Mesendoderm (in vitro differentiated cells): ENCODE data around the gene RAB44.

Source experiments
- DNase-seq: peaks from one replicate; pipeline ENCODE4 v3.0.0; 2013
- H2AK5ac ChIP-seq: 2 replicates; pipeline ENCODE4 v1.6.1; 2013; ENCODE audit warnings: low read length, inconsistent platforms
- H2BK120ac ChIP-seq: 2 replicates; pipeline ENCODE4 v1.6.1; 2013; ENCODE audit warnings: low read depth, mild to moderate bottlenecking, low read length, moderate library complexity, mixed read lengths
- H2BK15ac ChIP-seq: replicated peaks from 2 replicates; pipeline ENCODE4 v1.6.1; 2013; ENCODE audit warnings: low read depth, mild to moderate bottlenecking, moderate library complexity
- H2BK5ac ChIP-seq: 2 replicates; pipeline ENCODE4 v1.6.1; 2013; ENCODE audit warnings: low read length, inconsistent platforms
- H3K18ac ChIP-seq: 2 replicates; pipeline ENCODE4 v1.6.1; 2013; ENCODE audit warnings: mild to moderate bottlenecking, low read length, mixed read lengths
- H3K23ac ChIP-seq: one replicate; pipeline ENCODE4 v1.6.1; 2013; ENCODE audit warnings: low read length
- H3K27ac ChIP-seq: 2 replicates; pipeline ENCODE4 v1.5.1; 2013; ENCODE audit warnings: low read depth, mild to moderate bottlenecking, inconsistent platforms, low read length, moderate library complexity
- H3K27me3 ChIP-seq: 2 replicates; pipeline ENCODE4 v1.6.1; 2013; ENCODE audit warnings: low read length, control low read depth, mild to moderate bottlenecking, inconsistent platforms; ENCODE audit not compliant: insufficient read depth, poor library complexity
- H3K36me3 ChIP-seq: 2 replicates; pipeline ENCODE4 v1.6.1; 2013; ENCODE audit warnings: low read length, inconsistent platforms; ENCODE audit not compliant: control insufficient read depth, insufficient read depth
- H3K4ac ChIP-seq: one replicate; pipeline ENCODE4 v1.6.1; 2013; ENCODE audit warnings: low read depth, mild to moderate bottlenecking, low read length, moderate library complexity
- H3K4me1 ChIP-seq: 2 replicates; pipeline ENCODE4 v1.6.1; 2013; ENCODE audit warnings: low read depth, low read length, inconsistent platforms; ENCODE audit not compliant: control insufficient read depth
- H3K4me2 ChIP-seq: 2 replicates; pipeline ENCODE4 v1.6.1; 2013; ENCODE audit warnings: low read length
- H3K4me3 ChIP-seq: 2 replicates; pipeline ENCODE4 v1.5.1; 2013; ENCODE audit warnings: mild to moderate bottlenecking, low read length
- H3K56ac ChIP-seq: one replicate; pipeline ENCODE4 v1.6.1; 2013; ENCODE audit warnings: low read length
- H3K79me1 ChIP-seq: 2 replicates; pipeline ENCODE4 v1.6.1; 2013; ENCODE audit warnings: low read length, inconsistent platforms
- H3K79me2 ChIP-seq: 2 replicates; pipeline ENCODE4 v1.6.1; 2013; ENCODE audit warnings: mild to moderate bottlenecking, low read length; ENCODE audit not compliant: control insufficient read depth, insufficient read depth
- H3K9ac ChIP-seq: 2 replicates; pipeline ENCODE4 v1.6.1; 2013; ENCODE audit warnings: low read length, inconsistent platforms
- H4K5ac ChIP-seq: one replicate; pipeline ENCODE4 v1.6.1; 2013; ENCODE audit warnings: low read length
- H4K8ac ChIP-seq: one replicate; pipeline ENCODE4 v1.6.1; 2013; ENCODE audit warnings: low read depth, mild to moderate bottlenecking, control low read depth, low read length, moderate library complexity
- WGBS: extraction: QIAGEN DNeasy Blood & Tissue Kit; methylation state at CpG from one replicate; pipeline ENCODE4 v1.1.7; 2013; ENCODE audit warnings: low lambda C conversion rate, missing lambda C conversion rate; ENCODE audit not compliant: insufficient coverage; ENCODE audit errors: extremely low coverage; 5-methylcytosine and 5-hydroxymethylcytosine counted together

RAB44 gene

DNA sequence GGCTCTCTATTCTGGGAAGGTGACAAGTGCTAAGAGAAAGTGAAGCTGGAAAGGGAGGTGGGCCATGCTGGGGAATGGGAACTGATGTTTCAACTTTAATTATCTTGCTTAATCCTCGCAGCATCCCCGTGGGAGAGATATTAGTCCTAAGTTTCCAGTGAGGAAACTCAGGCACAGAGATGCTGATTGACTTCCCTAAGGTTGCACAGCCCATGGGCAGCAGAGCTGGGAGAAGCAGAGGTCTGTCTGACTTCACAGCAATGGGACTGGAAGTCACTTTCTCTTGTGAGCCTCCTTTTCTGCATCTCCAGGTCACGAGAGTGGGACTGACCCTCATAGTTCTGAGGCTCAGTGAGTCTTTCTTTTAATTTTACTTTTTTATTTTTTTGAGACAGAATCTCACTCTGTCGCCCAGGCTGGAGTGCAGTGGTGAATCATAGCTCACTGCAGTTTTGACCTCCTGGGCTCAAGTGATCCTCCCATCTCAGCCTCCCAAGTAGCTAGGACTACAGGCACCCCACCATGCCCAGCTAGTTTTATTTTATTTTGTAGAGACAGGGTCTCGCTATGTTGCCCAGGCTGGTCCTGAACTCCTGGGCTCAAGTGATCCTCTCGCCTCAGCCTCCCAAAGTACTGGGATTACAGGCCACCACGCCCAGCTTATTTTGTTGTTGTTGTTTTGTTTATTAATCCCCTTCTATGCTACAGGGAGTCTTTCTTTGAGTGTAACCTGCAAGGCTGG, 2.6 kb downstream of the RAB44 start:
- H4K5ac ChIP-seq = no peak overlapping the region
- H3K56ac ChIP-seq = no peak overlapping the region
- H2BK120ac ChIP-seq = no peak overlapping the region
- no peak overlapping the region for H3K23ac ChIP-seq
- no peak overlapping the region for H3K9ac ChIP-seq
- no peak overlapping the region for H2BK15ac ChIP-seq
- no peaks in the 10 kb centered on the region for H3K79me2 ChIP-seq
- H4K8ac ChIP-seq = no peak overlapping the region
- H2BK5ac ChIP-seq = no peak overlapping the region
- no peak overlapping the region for H3K27ac ChIP-seq
- H3K27me3 ChIP-seq = no peaks in the 10 kb centered on the region
- H3K4ac ChIP-seq = no peak overlapping the region
- no peak overlapping the region for H3K4me3 ChIP-seq
- no CpG with 5 or more reads among the region's 7 CpGs for WGBS
- no peaks in the 10 kb centered on the region for H3K4me1 ChIP-seq
- DNase-seq = no peak
- H3K4me2 ChIP-seq = no peak overlapping the region
- H3K79me1 ChIP-seq = no peaks in the 10 kb centered on the region
- no peaks in the 10 kb centered on the region for H3K36me3 ChIP-seq
- H3K18ac ChIP-seq = no peak overlapping the region
- H2AK5ac ChIP-seq = no peak overlapping the region

DNA sequence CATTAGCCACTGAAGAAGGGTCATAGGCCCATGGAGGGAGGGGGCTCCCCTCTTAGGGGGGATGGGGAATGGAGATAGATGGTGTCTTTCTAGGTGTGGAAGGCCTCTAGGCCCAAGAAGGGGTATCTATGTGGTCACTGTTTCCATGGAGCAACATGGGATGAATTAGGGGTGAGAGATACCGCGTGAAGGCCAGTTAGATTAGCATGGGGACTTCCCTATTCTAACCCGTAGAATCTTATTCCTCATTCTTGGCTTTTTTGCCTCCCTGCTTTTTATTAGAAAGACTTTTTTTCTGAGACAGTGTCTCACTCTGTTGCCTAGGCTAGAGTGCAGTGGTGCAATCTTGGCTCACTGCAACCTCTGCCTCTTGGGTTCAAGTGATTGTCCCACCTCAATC, 3.2 kb downstream of the RAB44 start:
- no peak overlapping the region for H2AK5ac ChIP-seq
- H3K4me2 ChIP-seq = no peak overlapping the region
- WGBS = no CpG with 5 or more reads among the region's 3 CpGs
- no peaks in the 10 kb centered on the region for H3K27me3 ChIP-seq
- H3K56ac ChIP-seq = no peak overlapping the region
- H3K79me1 ChIP-seq = no peaks in the 10 kb centered on the region
- H3K79me2 ChIP-seq = no peaks in the 10 kb centered on the region
- no peak overlapping the region for H3K18ac ChIP-seq
- no peak overlapping the region for H3K4me3 ChIP-seq
- no peak overlapping the region for H3K4ac ChIP-seq
- no peak overlapping the region for H3K27ac ChIP-seq
- H4K8ac ChIP-seq = no peak overlapping the region
- H4K5ac ChIP-seq = no peak overlapping the region
- H3K9ac ChIP-seq = no peak overlapping the region
- H2BK15ac ChIP-seq = no peak overlapping the region
- no peak overlapping the region for H3K23ac ChIP-seq
- H3K4me1 ChIP-seq = no peaks in the 10 kb centered on the region
- H2BK120ac ChIP-seq = no peak overlapping the region
- no peak overlapping the region for H2BK5ac ChIP-seq
- no peak for DNase-seq
- H3K36me3 ChIP-seq = no peaks in the 10 kb centered on the region

DNA sequence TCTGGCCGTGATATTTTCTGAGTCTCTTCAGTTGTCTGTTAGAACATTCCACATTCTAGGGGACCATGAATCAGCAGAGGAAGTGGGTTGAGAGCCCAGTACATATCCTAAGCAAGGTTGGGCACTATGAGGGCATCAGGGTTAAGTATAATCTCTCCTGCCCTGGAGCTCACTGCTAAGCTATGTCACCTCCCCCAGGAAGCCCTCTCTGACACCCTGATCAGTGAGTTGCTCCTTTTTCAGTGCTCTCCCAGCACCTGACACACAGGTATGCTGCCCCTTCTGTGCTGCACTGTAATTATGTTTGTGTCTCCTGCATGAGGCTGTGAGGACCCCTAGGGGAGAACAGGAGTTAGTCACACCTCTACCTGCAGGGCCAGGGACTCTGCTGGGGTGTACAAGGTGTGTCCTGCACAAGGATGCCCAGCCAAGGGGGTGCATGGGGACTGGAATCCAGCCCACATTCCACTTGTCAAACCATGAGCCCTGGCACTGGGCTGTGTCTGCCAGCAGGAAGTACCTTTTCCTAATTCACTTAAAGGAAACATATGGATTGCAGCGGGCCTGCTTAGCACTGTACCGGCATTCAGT, 3.9 kb downstream of the RAB44 start:
- no peak overlapping the region for H4K8ac ChIP-seq
- no peak overlapping the region for H2BK5ac ChIP-seq
- no peak overlapping the region for H3K4me2 ChIP-seq
- no peak overlapping the region for H4K5ac ChIP-seq
- no CpG with 5 or more reads among the region's 3 CpGs for WGBS
- H3K9ac ChIP-seq = no peak overlapping the region
- H3K36me3 ChIP-seq = no peaks in the 10 kb centered on the region
- H2BK15ac ChIP-seq = no peak overlapping the region
- no peak overlapping the region for H3K23ac ChIP-seq
- H3K18ac ChIP-seq = no peak overlapping the region
- no peaks in the 10 kb centered on the region for H3K79me2 ChIP-seq
- no peaks in the 10 kb centered on the region for H3K4me1 ChIP-seq
- no peaks in the 10 kb centered on the region for H3K27me3 ChIP-seq
- no peak overlapping the region for H3K4ac ChIP-seq
- H2BK120ac ChIP-seq = no peak overlapping the region
- H3K4me3 ChIP-seq = no peak overlapping the region
- H2AK5ac ChIP-seq = no peak overlapping the region
- H3K56ac ChIP-seq = no peak overlapping the region
- no peak overlapping the region for H3K27ac ChIP-seq
- H3K79me1 ChIP-seq = no peaks in the 10 kb centered on the region
- DNase-seq = peak; percentile 72

GRCh38 chr6:36702656-36703055, 5.0 kb downstream of the RAB44 start:
- H3K18ac ChIP-seq = no peak overlapping the region
- no peak for DNase-seq
- no peaks in the 10 kb centered on the region for H3K4me1 ChIP-seq
- no peak overlapping the region for H3K27ac ChIP-seq
- no peak overlapping the region for H3K4me3 ChIP-seq
- no peak overlapping the region for H3K23ac ChIP-seq
- H3K4ac ChIP-seq = no peak overlapping the region
- no peak overlapping the region for H2BK120ac ChIP-seq
- H3K79me2 ChIP-seq = no peaks in the 10 kb centered on the region
- no CpG with 5 or more reads among the region's 3 CpGs for WGBS
- H3K9ac ChIP-seq = no peak overlapping the region
- no peak overlapping the region for H3K4me2 ChIP-seq
- no peak overlapping the region for H4K5ac ChIP-seq
- H3K56ac ChIP-seq = no peak overlapping the region
- H2BK5ac ChIP-seq = no peak overlapping the region
- H2AK5ac ChIP-seq = no peak overlapping the region
- H4K8ac ChIP-seq = no peak overlapping the region
- H3K27me3 ChIP-seq = no peaks in the 10 kb centered on the region
- no peaks in the 10 kb centered on the region for H3K79me1 ChIP-seq
- no peak overlapping the region for H2BK15ac ChIP-seq
- H3K36me3 ChIP-seq = no peaks in the 10 kb centered on the region

DNA sequence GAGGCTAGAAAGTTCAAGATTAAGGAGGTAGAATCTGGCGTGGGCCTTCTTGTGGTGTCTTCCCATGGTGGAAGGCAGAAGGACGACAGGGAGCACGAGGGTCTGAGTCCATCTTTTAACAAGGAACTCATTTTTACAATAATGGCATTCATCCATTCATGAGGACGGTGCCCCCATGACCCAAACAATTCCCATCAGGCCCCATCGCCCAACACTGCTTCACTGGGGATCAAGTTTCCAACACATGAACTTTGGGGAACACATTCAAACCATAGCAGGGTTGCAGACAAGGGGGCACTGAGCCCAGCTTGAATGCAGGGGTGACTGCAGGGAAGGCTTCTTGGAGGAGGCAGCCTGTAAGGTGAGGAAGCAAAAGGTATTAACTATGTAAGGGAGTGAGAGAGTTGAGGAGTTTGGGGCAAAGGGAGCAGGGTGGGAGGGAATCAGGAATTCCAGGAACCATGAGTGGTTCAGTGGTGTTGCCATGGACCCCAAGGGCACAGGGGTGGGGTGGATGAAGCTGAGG, 5.5 kb downstream of the RAB44 start:
- H3K36me3 ChIP-seq = no peaks in the 10 kb centered on the region

More for the DNA sequence above, 5.5 kb downstream of the RAB44 start:
- H2BK5ac ChIP-seq = no peak overlapping the region
- H2BK120ac ChIP-seq = no peak overlapping the region
- H3K4ac ChIP-seq = no peak overlapping the region
- no peak overlapping the region for H4K8ac ChIP-seq
- H3K27me3 ChIP-seq = no peaks in the 10 kb centered on the region
- no peak for DNase-seq
- H3K79me1 ChIP-seq = no peaks in the 10 kb centered on the region
- no peak overlapping the region for H2BK15ac ChIP-seq
- no peak overlapping the region for H2AK5ac ChIP-seq
- no peak overlapping the region for H3K4me2 ChIP-seq
- peak overlapping the region; percentile 80 for H3K23ac ChIP-seq
- H3K56ac ChIP-seq = no peak overlapping the region
- no peaks in the 10 kb centered on the region for H3K79me2 ChIP-seq
- no peak overlapping the region for H3K9ac ChIP-seq
- no peak overlapping the region for H3K27ac ChIP-seq
- H4K5ac ChIP-seq = no peak overlapping the region
- no CpG with 5 or more reads among the region's 5 CpGs for WGBS
- no peak overlapping the region for H3K18ac ChIP-seq
- no peaks in the 10 kb centered on the region for H3K4me1 ChIP-seq
- no peak overlapping the region for H3K4me3 ChIP-seq
